WI38 (cell line): ENCODE measurements around the gene RMND5B.

Experiments
- H3K4me3 ChIP-seq: 2 replicates; pipeline ENCODE4 v1.5.1; 2011; ENCODE audit warnings: low read depth, mild to moderate bottlenecking, control low read depth, low read length
- CTCF ChIP-seq: IDR thresholded peaks from 2 replicates; pipeline ENCODE4 v1.5.1; 2012; ENCODE audit warnings: low read depth, mild to moderate bottlenecking, control low read depth, low read length

The RMND5B gene

GRCh38 chr5:178150977-178151734 lies 20.3 kb downstream of the RMND5B start:
- no peak overlapping the region for H3K4me3 ChIP-seq
- TF ChIP-seq CTCF, result no peak

GRCh38 chr5:178152491-178153444 lies 22.0 kb downstream of the RMND5B start:
- H3K4me3 ChIP-seq, result peak overlapping the region; percentile 86
- no peak for TF ChIP-seq CTCF

GRCh38 chr5:178153530-178154340 lies 22.9 kb downstream of the RMND5B start, which contains the start of gene NHP2:
Gene NHP2 (minus strand): TSS chr5:178153885. CDS start chr5:178153817, 68 bp downstream.
- no peak for TF ChIP-seq CTCF
- H3K4me3 ChIP-seq, result peak within 1 kb of the TSS; percentile 86

GRCh38 chr5:178155065-178155464 lies 24.3 kb downstream of the RMND5B start:
- H3K4me3 ChIP-seq, result no peak overlapping the region
- no peak for TF ChIP-seq CTCF

- no peak overlapping the region for H3K4me3 ChIP-seq
- no peak for TF ChIP-seq CTCF
These were observed 29.4 kb downstream of the RMND5B start for GRCh38 chr5:178160176-178160575.

GRCh38 chr5:178162481-178162880 lies 31.7 kb downstream of the RMND5B start:
- no peak for TF ChIP-seq CTCF

More at GRCh38 chr5:178162481-178162880, 31.7 kb downstream of the RMND5B start:
- no peak overlapping the region for H3K4me3 ChIP-seq
